HCT116 (cell line): Measurements from ENCODE around the gene FNDC3A. TPM values are rescaled to one million over a fixed set of nuclear protein-coding genes. Genes with fewer than 3 reads are reported as not detected.

Experiments
- ATAC-seq: fragments of 200-7000 bp; cut with Tn5 transposase; 2 replicates; pipeline ENCODE4 v1.9.1; 2020; ENCODE audit warnings: mild to moderate bottlenecking, moderate library complexity
- BruUV-seq: library from RNA; stranded (reverse); fragments of 400-500 nt; replicated peaks from 2 replicates; lab custom pipeline; 2021; lab: Mats Ljungman, UMichigan
- CTCF ChIA-PET: fragments of 300-600 bp; sonication (Branson Sonifier 250); formaldehyde crosslinking; loops from one replicate; lab custom pipeline; 2021; ENCODE audit warnings: antibody characterized with exemption; lab: Charles Lee
- POLR2A ChIA-PET: fragments of 300-600, 350-600 bp; sonication (Branson Sonifier 250); formaldehyde crosslinking; loops from one replicate; lab custom pipeline; 2021; ENCODE audit warnings: antibody characterized with exemption; lab: Charles Lee
- RAD21 ChIA-PET, 2 experiments: fragments of 300-600 bp; sonication (Branson Sonifier 250); formaldehyde crosslinking; loops; one replicate each; lab custom pipeline; 2023; ENCODE audit warnings: low total read pairs in 2 of 2; ENCODE audit not compliant: uncharacterized antibody in 2 of 2, unreplicated experiment in 2 of 2, low non-redundant PET in 1 of 2; lab: Charles Lee
- DNase-seq: peaks from one replicate; pipeline ENCODE4 v3.0.0-alpha.2; 2010; ENCODE audit warnings: low read depth, low spot score
- H2AFZ ChIP-seq: fragments of 200-600 bp; shearing (Covaris generic), sonication (generic); 2 replicates; pipeline ENCODE4 v1.6.1; 2017; ENCODE audit warnings: low read depth, mixed run types, mixed read lengths, antibody characterized with exemption, low read length; ENCODE audit not compliant: poor library complexity, severe bottlenecking
- H3K27ac ChIP-seq: 2 replicates; pipeline ENCODE4 v1.5.1; 2012; ENCODE audit warnings: low read depth, low read length
- H3K27me3 ChIP-seq: fragments of 200-600 bp; sonication (generic); 2 replicates; pipeline ENCODE4 v1.6.1; 2016; ENCODE audit warnings: mixed run types, low read length, mixed read lengths; ENCODE audit not compliant: insufficient read depth
- H3K36me3 ChIP-seq, 2 experiments: fragments of 200-500 bp in 1 of 2; fragments of 200-600 bp in 1 of 2; sonication (Bioruptor generic) in 1 of 2; sonication (generic) in 1 of 2; 2 replicates each; pipeline versions ENCODE4 v1.5.1 to v1.6.1; 2014 to 2016; ENCODE audit warnings: low read length in 2 of 2, inconsistent platforms in 1 of 2, mixed read lengths in 1 of 2, mixed run types in 1 of 2; ENCODE audit not compliant: insufficient read depth in 2 of 2, control insufficient read depth in 1 of 2
- H3K4me1 ChIP-seq, 2 experiments: fragments of 200-600 bp in 1 of 2; sonication (generic) in 1 of 2; 2 replicates each; pipeline versions ENCODE4 v1.5.1 to v1.6.1; 2012 to 2017; ENCODE audit warnings: low read length in 2 of 2, inconsistent platforms in 1 of 2, mild to moderate bottlenecking in 1 of 2, mixed read lengths in 1 of 2, mixed run types in 1 of 2, moderate library complexity in 1 of 2; ENCODE audit not compliant: insufficient read depth in 2 of 2, control insufficient read depth in 1 of 2
- H3K4me2 ChIP-seq: fragments of 200-600 bp; sonication (generic); 2 replicates; pipeline ENCODE4 v1.6.1; 2017; ENCODE audit warnings: mixed run types, low read length, mixed read lengths
- H3K4me3 ChIP-seq, 2 experiments: fragments of 200-600 bp in 1 of 2; sonication (generic) in 1 of 2; replicated peaks in 1 of 2; 2 replicates each; pipeline ENCODE4 v1.5.1; 2011 to 2016; ENCODE audit warnings: low read length in 2 of 2, control low read depth in 1 of 2, low read depth in 1 of 2, mild to moderate bottlenecking in 1 of 2, mixed read lengths in 1 of 2, mixed run types in 1 of 2
- H3K79me2 ChIP-seq: fragments of 200-600 bp; sonication (generic); 2 replicates; pipeline ENCODE4 v1.6.1; 2017; ENCODE audit warnings: mild to moderate bottlenecking, mixed run types, low read length, moderate library complexity, mixed read lengths; ENCODE audit not compliant: insufficient read depth
- H3K9ac ChIP-seq: fragments of 200-600 bp; sonication (generic); 2 replicates; pipeline ENCODE4 v1.6.1; 2016; ENCODE audit warnings: low read length, mixed read lengths
- H3K9me2 ChIP-seq: fragments of 200-600 bp; sonication (generic), shearing (Covaris generic); 2 replicates; pipeline ENCODE4 v1.6.1; 2017; ENCODE audit warnings: mixed run types, mild to moderate bottlenecking, moderate library complexity; ENCODE audit not compliant: insufficient read depth
- H3K9me3 ChIP-seq, 2 experiments: fragments of 200-500 bp in 1 of 2; fragments of 200-600 bp in 1 of 2; sonication (Bioruptor generic) in 1 of 2; sonication (generic) in 1 of 2; 2 replicates each; pipeline ENCODE4 v1.6.1; 2014 to 2017; ENCODE audit warnings: low read length in 2 of 2, mixed read lengths in 2 of 2, inconsistent platforms in 1 of 2, low read depth in 1 of 2, mild to moderate bottlenecking in 1 of 2, mixed run types in 1 of 2, moderate library complexity in 1 of 2; ENCODE audit not compliant: control insufficient read depth in 1 of 2, insufficient read depth in 1 of 2
- H4K20me1 ChIP-seq: fragments of 200-600 bp; sonication (generic), shearing (Covaris generic); 2 replicates; pipeline ENCODE4 v1.6.1; 2017; ENCODE audit warnings: mixed run types, mild to moderate bottlenecking, moderate library complexity; ENCODE audit not compliant: insufficient read depth
- CBX3 ChIP-seq: IDR thresholded peaks from 2 replicates; pipeline ENCODE4 v1.6.1; 2012; ENCODE audit warnings: low read depth
- EZH2phosphoT487 ChIP-seq: fragments of 200-600 bp; IDR thresholded peaks from 2 replicates; pipeline ENCODE4 v1.6.1; 2018; ENCODE audit warnings: antibody characterized with exemption, borderline replicate concordance
- FOSL1 ChIP-seq: IDR thresholded peaks from 2 replicates; pipeline ENCODE4 v1.6.1; 2012; ENCODE audit warnings: low read depth
- JUND ChIP-seq: IDR thresholded peaks from 2 replicates; pipeline ENCODE4 v1.6.1; 2012
- POLR2AphosphoS5 ChIP-seq: IDR thresholded peaks from 2 replicates; pipeline ENCODE4 v1.6.1; 2011; ENCODE audit warnings: mild to moderate bottlenecking, low read depth, low read length, moderate library complexity
- REST ChIP-seq: IDR thresholded peaks from 2 replicates; pipeline ENCODE4 v1.6.1; 2012; ENCODE audit warnings: low read depth
- SP1 ChIP-seq: IDR thresholded peaks from 2 replicates; pipeline ENCODE4 v1.6.1; 2012; ENCODE audit warnings: low read depth
- SRF ChIP-seq: IDR thresholded peaks from 2 replicates; pipeline ENCODE4 v1.6.1; 2012; ENCODE audit warnings: low read depth
- intact Hi-C: fragments of 100-400 bp; cut with micrococcal nuclease; formaldehyde crosslinking; loops from 2 replicates; pipeline ENCODE4 v1.10.0; 2022
- total RNA-seq: library from RNA; stranded (reverse); gene quantifications from one replicate; pipeline ENCODE4 v1.2.1, GENCODE V29; 2021; ENCODE audit not compliant: unreplicated experiment
- TF ChIP-seq, protein P1 (sequence below), 3 experiments: fragments of 200-600 bp in 1 of 3; sonication (generic) in 1 of 3; IDR thresholded peaks in 2 of 3; conservative IDR thresholded peaks in 1 of 3; 2 replicates each; pipeline ENCODE4 v1.5.1; 2012 to 2017; ENCODE audit warnings: low read depth in 2 of 3, low read length in 2 of 3, antibody characterized with exemption in 1 of 3, borderline replicate concordance in 1 of 3, control low read depth in 1 of 3, mild to moderate bottlenecking in 1 of 3, mixed read lengths in 1 of 3, mixed run types in 1 of 3, moderate library complexity in 1 of 3; ENCODE audit not compliant: insufficient read depth in 1 of 3

FNDC3A gene
- total RNA-seq, 1 experiment from 2014 or later = 30.5 TPM

GRCh38 chr13:49029570-49029969 lies 53.9 kb downstream of the FNDC3A start:
- no peak for ATAC-seq
- no peaks in the 10 kb centered on the region for H3K36me3 ChIP-seq
- CTCF ChIA-PET = no interaction called here

More at GRCh38 chr13:49029570-49029969, 53.9 kb downstream of the FNDC3A start:
- TF ChIP-seq POLR2AphosphoS5 (no peak), JUND (no peak), CBX3 (no peak), FOSL1 (no peak), SP1 (no peak), REST (no peak), SRF (no peak), EZH2phosphoT487 (no peak)
- TF ChIP-seq, protein P1, sequence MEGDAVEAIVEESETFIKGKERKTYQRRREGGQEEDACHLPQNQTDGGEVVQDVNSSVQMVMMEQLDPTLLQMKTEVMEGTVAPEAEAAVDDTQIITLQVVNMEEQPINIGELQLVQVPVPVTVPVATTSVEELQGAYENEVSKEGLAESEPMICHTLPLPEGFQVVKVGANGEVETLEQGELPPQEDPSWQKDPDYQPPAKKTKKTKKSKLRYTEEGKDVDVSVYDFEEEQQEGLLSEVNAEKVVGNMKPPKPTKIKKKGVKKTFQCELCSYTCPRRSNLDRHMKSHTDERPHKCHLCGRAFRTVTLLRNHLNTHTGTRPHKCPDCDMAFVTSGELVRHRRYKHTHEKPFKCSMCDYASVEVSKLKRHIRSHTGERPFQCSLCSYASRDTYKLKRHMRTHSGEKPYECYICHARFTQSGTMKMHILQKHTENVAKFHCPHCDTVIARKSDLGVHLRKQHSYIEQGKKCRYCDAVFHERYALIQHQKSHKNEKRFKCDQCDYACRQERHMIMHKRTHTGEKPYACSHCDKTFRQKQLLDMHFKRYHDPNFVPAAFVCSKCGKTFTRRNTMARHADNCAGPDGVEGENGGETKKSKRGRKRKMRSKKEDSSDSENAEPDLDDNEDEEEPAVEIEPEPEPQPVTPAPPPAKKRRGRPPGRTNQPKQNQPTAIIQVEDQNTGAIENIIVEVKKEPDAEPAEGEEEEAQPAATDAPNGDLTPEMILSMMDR (IDR thresholded peaks at IDR 0.05 in 2 of 3, conservative IDR thresholded peaks at IDR 0.05 in 1 of 3; ENCODE audit: borderline replicate concordance in 1 of 3, insufficient read depth in 1 of 3, low read depth in 2 of 3, low read length in 2 of 3) = no peak
- RAD21 ChIA-PET = no interaction called here
- Histone ChIP-seq H3K4me3 (no peak overlapping the region), H3K9me3 (no peaks in the 10 kb centered on the region), H3K4me1 (no peaks in the 10 kb centered on the region), H3K4me2 (no peak overlapping the region), H3K9ac (no peak overlapping the region), H3K27me3 (no peaks in the 10 kb centered on the region), H3K79me2 (no peaks in the 10 kb centered on the region), H3K9me2 (no peaks in the 10 kb centered on the region), H3K27ac (no peak overlapping the region), H2AFZ (no peak overlapping the region), H4K20me1 (no peaks in the 10 kb centered on the region)
- no TSS peak for BruUV-seq
- POLR2A ChIA-PET = no interaction called here
- intact Hi-C loops = no loop called here
- no peak for DNase-seq
